Measurements from ENCODE around the gene LPAR5.

DNA sequence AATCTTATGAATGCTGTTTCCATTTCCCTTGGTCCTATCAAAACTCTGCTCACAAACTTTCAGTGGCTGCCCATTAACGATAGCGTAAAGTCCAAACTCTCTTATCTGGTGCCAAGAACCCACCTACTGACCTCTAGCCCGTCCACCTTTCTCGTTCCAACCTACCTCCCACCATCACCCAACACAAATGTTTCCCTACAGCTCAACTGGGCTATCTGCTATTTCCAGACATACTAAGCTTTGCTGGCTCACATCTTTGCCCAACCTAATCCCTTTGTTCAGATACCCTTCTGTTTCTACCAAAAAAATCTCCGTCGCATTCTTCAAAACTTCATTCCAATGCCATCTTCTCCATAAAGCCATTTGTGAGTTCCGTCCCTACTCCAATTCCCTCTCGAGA is 60.1 kb downstream of the LPAR5 start:
- TF ChIP-seq, protein P1, sequence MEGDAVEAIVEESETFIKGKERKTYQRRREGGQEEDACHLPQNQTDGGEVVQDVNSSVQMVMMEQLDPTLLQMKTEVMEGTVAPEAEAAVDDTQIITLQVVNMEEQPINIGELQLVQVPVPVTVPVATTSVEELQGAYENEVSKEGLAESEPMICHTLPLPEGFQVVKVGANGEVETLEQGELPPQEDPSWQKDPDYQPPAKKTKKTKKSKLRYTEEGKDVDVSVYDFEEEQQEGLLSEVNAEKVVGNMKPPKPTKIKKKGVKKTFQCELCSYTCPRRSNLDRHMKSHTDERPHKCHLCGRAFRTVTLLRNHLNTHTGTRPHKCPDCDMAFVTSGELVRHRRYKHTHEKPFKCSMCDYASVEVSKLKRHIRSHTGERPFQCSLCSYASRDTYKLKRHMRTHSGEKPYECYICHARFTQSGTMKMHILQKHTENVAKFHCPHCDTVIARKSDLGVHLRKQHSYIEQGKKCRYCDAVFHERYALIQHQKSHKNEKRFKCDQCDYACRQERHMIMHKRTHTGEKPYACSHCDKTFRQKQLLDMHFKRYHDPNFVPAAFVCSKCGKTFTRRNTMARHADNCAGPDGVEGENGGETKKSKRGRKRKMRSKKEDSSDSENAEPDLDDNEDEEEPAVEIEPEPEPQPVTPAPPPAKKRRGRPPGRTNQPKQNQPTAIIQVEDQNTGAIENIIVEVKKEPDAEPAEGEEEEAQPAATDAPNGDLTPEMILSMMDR (conservative IDR thresholded peaks at IDR 0.05 in 1 of 2, IDR thresholded peaks at IDR 0.05 in 1 of 2; ENCODE audit: low read depth in 1 of 2, low read length in 2 of 2), result no peak
- TF ChIP-seq EZH2 (IDR thresholded peaks at IDR 0.05; ENCODE audit: low read length, missing control alignments), result no peak
